H9 (cell line): ENCODE measurements around the gene COL18A1. TPM values are rescaled to one million over a fixed set of nuclear protein-coding genes. Genes with fewer than 3 reads are reported as not detected.
A peak's percentile ranks its signal among the peaks of the same experiment; 100 is the strongest.

Experiments used
- DNase-seq: peaks from one replicate; pipeline ENCODE4 v3.0.0-alpha.2; 2017
- H2AFZ ChIP-seq: one replicate; pipeline ENCODE4 v1.6.1; 2013; ENCODE audit warnings: mild to moderate bottlenecking, low read length, control low read depth, moderate library complexity
- H2AK5ac ChIP-seq: 2 replicates; pipeline ENCODE4 v1.6.1; 2013; ENCODE audit warnings: low read length, control low read depth, mixed read lengths; ENCODE audit not compliant: insufficient read length
- H2BK120ac ChIP-seq: one replicate; pipeline ENCODE4 v1.6.1; 2013; ENCODE audit warnings: low read depth, mild to moderate bottlenecking, low read length, control low read depth, inconsistent platforms; ENCODE audit not compliant: poor library complexity, severe bottlenecking
- H2BK12ac ChIP-seq: 2 replicates; pipeline ENCODE4 v1.6.1; 2013; ENCODE audit warnings: low read length, control low read depth, mixed read lengths, low read depth; ENCODE audit not compliant: insufficient read length
- H2BK15ac ChIP-seq: 2 replicates; pipeline ENCODE4 v1.6.1; 2013; ENCODE audit warnings: low read depth, low read length, control low read depth
- H2BK20ac ChIP-seq: one replicate; pipeline ENCODE4 v1.6.1; 2013; ENCODE audit warnings: low read depth, mild to moderate bottlenecking, low read length, control low read depth, inconsistent platforms; ENCODE audit not compliant: poor library complexity, severe bottlenecking
- H2BK5ac ChIP-seq: 2 replicates; pipeline ENCODE4 v1.6.1; 2013; ENCODE audit warnings: low read length, control low read depth, mixed read lengths; ENCODE audit not compliant: insufficient read length
- H3K14ac ChIP-seq: 2 replicates; pipeline ENCODE4 v1.6.1; 2013; ENCODE audit warnings: low read length, control low read depth; ENCODE audit not compliant: insufficient read depth
- H3K18ac ChIP-seq: 2 replicates; pipeline ENCODE4 v1.6.1; 2013; ENCODE audit warnings: low read depth, mild to moderate bottlenecking, mixed read lengths, low read length, control low read depth; ENCODE audit not compliant: insufficient read length
- H3K23ac ChIP-seq: 2 replicates; pipeline ENCODE4 v1.6.1; 2013; ENCODE audit warnings: low read length, control low read depth, mixed read lengths, low read depth; ENCODE audit not compliant: insufficient read length
- H3K23me2 ChIP-seq: 2 replicates; pipeline ENCODE4 v1.6.1; 2013; ENCODE audit warnings: low read depth, mild to moderate bottlenecking, mixed read lengths, low read length, control low read depth; ENCODE audit not compliant: insufficient read length, poor library complexity, severe bottlenecking
- H3K27ac ChIP-seq: 2 replicates; pipeline ENCODE4 v1.5.1; 2013; ENCODE audit warnings: low read length, control low read depth, mixed read lengths, low read depth; ENCODE audit not compliant: insufficient read length
- H3K27me3 ChIP-seq: 2 replicates; pipeline ENCODE4 v1.6.1; 2013; ENCODE audit warnings: low read length, control low read depth, inconsistent platforms; ENCODE audit not compliant: insufficient read depth
- H3K4ac ChIP-seq: 2 replicates; pipeline ENCODE4 v1.6.1; 2013; ENCODE audit warnings: low read depth, mild to moderate bottlenecking, control low read depth, inconsistent platforms, low read length, moderate library complexity
- H3K4me1 ChIP-seq: 2 replicates; pipeline ENCODE4 v1.6.1; 2013; ENCODE audit warnings: low read length, control low read depth, inconsistent platforms; ENCODE audit not compliant: insufficient read depth
- H3K4me2 ChIP-seq: 2 replicates; pipeline ENCODE4 v1.6.1; 2013; ENCODE audit warnings: low read length, control low read depth, mixed read lengths; ENCODE audit not compliant: insufficient read length, insufficient read depth
- H3K56ac ChIP-seq: 2 replicates; pipeline ENCODE4 v1.6.1; 2013; ENCODE audit warnings: low read depth, mild to moderate bottlenecking, mixed read lengths, low read length, control low read depth; ENCODE audit not compliant: insufficient read length
- H3K79me1 ChIP-seq: 2 replicates; pipeline ENCODE4 v1.6.1; 2013; ENCODE audit warnings: low read depth, mild to moderate bottlenecking, moderate library complexity, low read length, control low read depth, inconsistent platforms; ENCODE audit not compliant: insufficient read depth, poor library complexity, severe bottlenecking
- H3K79me2 ChIP-seq: 2 replicates; pipeline ENCODE4 v1.6.1; 2013; ENCODE audit warnings: low read length, control low read depth, inconsistent platforms; ENCODE audit not compliant: insufficient read depth
- H3K9ac ChIP-seq: 2 replicates; pipeline ENCODE4 v1.6.1; 2013; ENCODE audit warnings: low read length, control low read depth, mixed read lengths; ENCODE audit not compliant: insufficient read length; ENCODE audit errors: extremely low read depth
- H3K9me3 ChIP-seq: one replicate; pipeline ENCODE4 v1.6.1; 2013; ENCODE audit warnings: low read depth, low read length, inconsistent platforms; ENCODE audit not compliant: control insufficient read depth
- H3T11ph ChIP-seq: one replicate; pipeline ENCODE4 v1.6.1; 2013; ENCODE audit warnings: mild to moderate bottlenecking, low read length, control low read depth, inconsistent platforms
- H4K20me1 ChIP-seq: one replicate; pipeline ENCODE4 v1.6.1; 2013; ENCODE audit not compliant: control insufficient read depth, insufficient read length, insufficient read depth
- H4K5ac ChIP-seq: 2 replicates; pipeline ENCODE4 v1.6.1; 2013; ENCODE audit warnings: low read depth, mild to moderate bottlenecking, mixed read lengths, low read length, control low read depth; ENCODE audit not compliant: insufficient read length
- H4K8ac ChIP-seq: replicated peaks from 2 replicates; pipeline ENCODE4 v1.6.1; 2013; ENCODE audit warnings: low read length, control low read depth, mixed read lengths, low read depth; ENCODE audit not compliant: insufficient read length
- H4K91ac ChIP-seq: 2 replicates; pipeline ENCODE4 v1.6.1; 2013; ENCODE audit warnings: low read depth, mild to moderate bottlenecking, moderate library complexity, mixed read lengths, low read length, control low read depth; ENCODE audit not compliant: insufficient read length
- H3K27ac Mint-ChIP-seq, 3 experiments: 2 replicates in 2 of 3; 3 replicates in 1 of 3; pipeline ENCODE4 v1.8.0; 2020 to 2021; ENCODE audit warnings: mixed read lengths in 3 of 3, mild to moderate bottlenecking in 1 of 3, moderate library complexity in 1 of 3
- H3K27me3 Mint-ChIP-seq: 2 replicates; pipeline ENCODE4 v1.8.0; 2021; ENCODE audit warnings: low read depth, mild to moderate bottlenecking, moderate library complexity, mixed read lengths
- H3K36me3 Mint-ChIP-seq, 3 experiments: 2 replicates in 2 of 3; 3 replicates in 1 of 3; pipeline ENCODE4 v1.8.0; 2020 to 2021; ENCODE audit warnings: low read depth in 3 of 3, mixed read lengths in 3 of 3; ENCODE audit not compliant: insufficient read depth in 1 of 3
- H3K4me1 Mint-ChIP-seq, 2 experiments: 2 replicates each; pipeline ENCODE4 v1.8.0; 2020; ENCODE audit warnings: mixed read lengths in 2 of 2
- H3K4me3 Mint-ChIP-seq, 2 experiments: 2 replicates in 1 of 2; 3 replicates in 1 of 2; pipeline ENCODE4 v1.8.0; 2020 to 2021; ENCODE audit warnings: mild to moderate bottlenecking in 2 of 2, mixed read lengths in 2 of 2, moderate library complexity in 1 of 2
- H3K9me3 Mint-ChIP-seq, 2 experiments: 2 replicates in 1 of 2; 3 replicates in 1 of 2; pipeline ENCODE4 v1.8.0; 2020; ENCODE audit warnings: mild to moderate bottlenecking in 2 of 2, mixed read lengths in 2 of 2, moderate library complexity in 1 of 2
- CTCF ChIP-seq: fragments of 200-600 bp; sonication (generic); conservative IDR thresholded peaks from 3 replicates; pipeline ENCODE4 v1.8.0; 2021; ENCODE audit warnings: antibody characterized with exemption, mild to moderate bottlenecking
- WGBS: extraction: QIAGEN DNeasy Blood & Tissue Kit; methylation state at CpG from one replicate; pipeline ENCODE4 v1.1.7; 2013; ENCODE audit warnings: missing lambda C conversion rate, low lambda C conversion rate, mixed read lengths; ENCODE audit not compliant: insufficient read length; ENCODE audit errors: extremely low coverage; 5-methylcytosine and 5-hydroxymethylcytosine counted together
- total RNA-seq: library from RNA; stranded (reverse); gene quantifications from 2 replicates; pipeline ENCODE4 v1.2.1, GENCODE V29; 2021

COL18A1 gene
- total RNA-seq, 1 experiment from 2014 or later, result 232 TPM

DNA sequence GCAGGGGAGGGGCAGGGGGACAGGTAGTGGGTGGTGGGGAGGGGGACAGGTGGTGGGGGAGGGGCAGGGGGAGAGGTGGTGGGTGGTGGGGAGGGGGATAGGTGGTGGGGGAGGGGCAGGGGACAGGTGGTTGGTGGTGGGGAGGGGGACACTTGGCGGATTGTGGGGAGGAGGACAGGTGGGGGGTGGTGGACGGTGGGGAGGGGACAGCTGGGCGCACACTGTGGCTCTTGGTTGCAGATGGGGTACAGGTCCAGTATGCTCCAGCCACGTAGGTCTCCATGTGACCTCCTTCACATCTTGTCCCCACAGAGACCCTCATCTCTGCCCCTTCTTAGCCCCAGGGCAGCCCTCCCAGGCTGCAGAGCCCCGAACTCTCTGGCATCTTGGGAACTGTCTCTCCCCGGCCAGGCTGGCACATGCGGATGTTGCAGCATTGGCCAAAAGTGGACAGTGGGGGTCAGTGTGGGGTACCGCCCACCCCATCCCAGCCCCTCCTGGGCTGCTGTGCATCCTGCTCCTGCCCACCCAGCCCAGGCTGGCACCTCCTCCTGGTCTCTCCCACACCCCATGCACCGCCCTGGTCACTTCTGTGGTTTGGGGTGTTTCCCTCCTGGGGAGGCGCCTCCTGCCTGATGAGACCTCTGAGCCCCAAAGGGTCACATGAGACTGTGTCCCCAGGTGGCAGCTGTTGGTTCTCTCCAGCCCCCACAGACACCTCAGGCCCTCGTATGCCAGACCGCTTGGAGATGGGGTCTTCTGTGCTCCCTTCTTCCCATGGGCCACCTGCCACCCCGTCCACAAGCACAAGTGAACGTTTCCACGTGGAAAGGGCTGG is 144.9 kb downstream of the COL18A1 start:
- Histone ChIP-seq H3K27me3 (no peaks in the 10 kb centered on the region), H3K79me1 (no peaks in the 10 kb centered on the region), H3K9me3 (no peaks in the 10 kb centered on the region), H3K27ac (no peak overlapping the region), H4K91ac (no peak overlapping the region), H2AFZ (no peak overlapping the region), H4K8ac (no peak overlapping the region), H2BK20ac (no peak overlapping the region), H2BK15ac (no peak overlapping the region), H3K79me2 (no peaks in the 10 kb centered on the region), H2BK12ac (no peak overlapping the region), H2BK5ac (no peak overlapping the region), H3K4me2 (no peak overlapping the region), H3T11ph (no peak overlapping the region), H2AK5ac (no peak overlapping the region), H3K18ac (no peak overlapping the region), H3K56ac (no peak overlapping the region), H2BK120ac (no peak overlapping the region), H3K4me1 (peaks cover 2% of the 10 kb centered on the region; the same call in 1 of the 2 replicates), H3K23ac (no peak overlapping the region), H3K9ac (no peak overlapping the region), H4K5ac (no peak overlapping the region), H3K23me2 (no peaks in the 10 kb centered on the region), H4K20me1 (no peaks in the 10 kb centered on the region), H3K4ac (no peak overlapping the region), H3K14ac (no peak overlapping the region)
- H3K4me1 Mint-ChIP-seq, result peaks cover 23 to 30% of the 10 kb centered on the region in 2 experiments
- DNase-seq, result peak; percentile 28
- H3K9me3 Mint-ChIP-seq, result peaks cover 3 to 6% of the 10 kb centered on the region in 2 experiments; a peak in 3 of 5 replicates
- H3K27me3 Mint-ChIP-seq, result peaks cover 31% of the 10 kb centered on the region
- H3K27ac Mint-ChIP-seq, result no peak overlapping the region
- 0 out of 3 replicates have a peak, but pooled peaks have one; percentile 17 for TF ChIP-seq CTCF
- H3K36me3 Mint-ChIP-seq, result peaks cover 0 to 7% (median 1%) of the 10 kb centered on the region in 3 experiments; a peak in 2 of 7 replicates
- no CpG with 5 or more reads among the region's 15 CpGs for WGBS
- H3K4me3 Mint-ChIP-seq, result no peak overlapping the region
